22Rv1 (cell line): ENCODE results near the gene RAB31.

Experiments used
- ZFX ChIP-seq: fragments of 450-650 bp; IDR thresholded peaks from 2 replicates; pipeline ENCODE4 v1.6.1; 2017; ENCODE audit warnings: antibody characterized with exemption, borderline replicate concordance
- TF ChIP-seq, protein P1 (sequence below): fragments of 450-650 bp; IDR thresholded peaks from 2 replicates; pipeline ENCODE4 v1.5.1; 2017; ENCODE audit warnings: mild to moderate bottlenecking

DNA sequence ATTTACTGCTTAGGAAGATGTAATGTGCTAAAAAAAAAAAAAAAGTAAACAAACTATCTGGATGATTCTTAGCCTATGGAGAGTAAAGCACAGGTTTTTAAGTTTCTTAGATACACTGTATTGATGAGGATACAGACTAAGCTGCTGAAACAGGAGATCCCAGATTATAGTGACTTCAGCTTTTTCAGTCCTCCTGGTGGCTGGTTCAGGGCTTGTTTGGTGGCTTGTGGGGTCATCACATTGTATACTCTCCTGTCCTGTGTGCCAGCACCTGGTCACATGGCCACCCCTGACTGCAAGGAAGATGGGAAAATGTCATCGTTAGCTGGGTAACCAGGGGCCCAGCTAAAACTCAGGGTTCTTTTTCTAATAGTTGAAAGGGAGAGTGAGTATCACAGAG, 31.4 kb downstream of the RAB31 start:
- TF ChIP-seq, protein P1, sequence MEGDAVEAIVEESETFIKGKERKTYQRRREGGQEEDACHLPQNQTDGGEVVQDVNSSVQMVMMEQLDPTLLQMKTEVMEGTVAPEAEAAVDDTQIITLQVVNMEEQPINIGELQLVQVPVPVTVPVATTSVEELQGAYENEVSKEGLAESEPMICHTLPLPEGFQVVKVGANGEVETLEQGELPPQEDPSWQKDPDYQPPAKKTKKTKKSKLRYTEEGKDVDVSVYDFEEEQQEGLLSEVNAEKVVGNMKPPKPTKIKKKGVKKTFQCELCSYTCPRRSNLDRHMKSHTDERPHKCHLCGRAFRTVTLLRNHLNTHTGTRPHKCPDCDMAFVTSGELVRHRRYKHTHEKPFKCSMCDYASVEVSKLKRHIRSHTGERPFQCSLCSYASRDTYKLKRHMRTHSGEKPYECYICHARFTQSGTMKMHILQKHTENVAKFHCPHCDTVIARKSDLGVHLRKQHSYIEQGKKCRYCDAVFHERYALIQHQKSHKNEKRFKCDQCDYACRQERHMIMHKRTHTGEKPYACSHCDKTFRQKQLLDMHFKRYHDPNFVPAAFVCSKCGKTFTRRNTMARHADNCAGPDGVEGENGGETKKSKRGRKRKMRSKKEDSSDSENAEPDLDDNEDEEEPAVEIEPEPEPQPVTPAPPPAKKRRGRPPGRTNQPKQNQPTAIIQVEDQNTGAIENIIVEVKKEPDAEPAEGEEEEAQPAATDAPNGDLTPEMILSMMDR, result no peak
- TF ChIP-seq ZFX, result no peak
